ENCODE data around the gene PNPLA8. TPM values are rescaled to one million over a fixed set of nuclear protein-coding genes. Genes with fewer than 3 reads are reported as not detected.

PNPLA8 gene
- total RNA-seq, 4 donors from 2014 or later = 42.9 to 62.1 (median 47.2) TPM

GRCh38 chr7:108456845-108457540 is 68.9 kb downstream of the PNPLA8 start:
- H3K27me3 ChIP-seq = no peaks in the 10 kb centered on the region

GRCh38 chr7:108455998-108456677 is 69.8 kb downstream of the PNPLA8 start, which contains the start of gene NRCAM:
TSS of gene NRCAM (minus strand) at chr7:108456436. CDS start at chr7:108240064, 216,372 bp downstream.
- Histone ChIP-seq H3K4me1 (peaks cover 0 to 10% of the 10 kb centered on the region in 2 donors), H3K9me3 (no peaks in the 10 kb centered on the region), H3K36me3 (no peaks in the 10 kb centered on the region), H3K27me3 (no peaks in the 10 kb centered on the region), H3K4me3 (replicated peaks in 1 of 3) (peak within 1 kb of the TSS; percentile 51 to 53 (median 53)), H3K27ac (peak within 1 kb of the TSS in 1 of 3 donors; percentile 12)
- WGBS, 2 donors = 0 to 1% methylated on average over 30 to 39 of the region's 81 CpGs
- intact Hi-C loops (cut with DNase I) = loop anchor here (10.0 kb wide), 1 partner anchor 271 kb away; no protein-coding TSS in a partner anchor
- peak in 2 of 6 experiments; percentile 6 to 10 for TF ChIP-seq CTCF (IDR thresholded peaks at IDR 0.05)
- TF ChIP-seq POLR2A (IDR thresholded peaks at IDR 0.05) = peak in 1 of 2 donors; percentile 37
- DNase-seq = peak; percentile 80 to 84

More at GRCh38 chr7:108456845-108457540, 68.9 kb downstream of the PNPLA8 start:
- H3K9me3 ChIP-seq = no peaks in the 10 kb centered on the region
- 13 to 20% methylated on average over 19 of the region's 19 CpGs for WGBS, 2 donors
- H3K4me3 ChIP-seq (replicated peaks in 1 of 3) = peak overlapping the region in 1 of 3 donors; percentile 51
- no peak overlapping the region for H3K27ac ChIP-seq
- H3K4me1 ChIP-seq = peaks cover 0 to 10% of the 10 kb centered on the region in 2 donors
- no peak for DNase-seq
- no peaks in the 10 kb centered on the region for H3K36me3 ChIP-seq
- intact Hi-C loops (cut with DNase I) = loop anchor here (10.0 kb wide), 1 partner anchor 272 kb away; no protein-coding TSS in a partner anchor
- no peak for TF ChIP-seq CTCF (IDR thresholded peaks at IDR 0.05)
- TF ChIP-seq POLR2A (IDR thresholded peaks at IDR 0.05) = no peak

- no peak for TF ChIP-seq CTCF (IDR thresholded peaks at IDR 0.05)
- no peak for TF ChIP-seq POLR2A (IDR thresholded peaks at IDR 0.05)
- H3K36me3 ChIP-seq = no peaks in the 10 kb centered on the region
- intact Hi-C loops (cut with DNase I) = loop anchor here (10.0 kb wide), 1 partner anchor 271 kb away; no protein-coding TSS in a partner anchor
- H3K27ac ChIP-seq = peak overlapping the region in 1 of 3 donors; percentile 12
- H3K9me3 ChIP-seq = no peaks in the 10 kb centered on the region
- H3K4me3 ChIP-seq (replicated peaks in 1 of 3) = peak overlapping the region; percentile 51 to 53 (median 53)
- no peaks in the 10 kb centered on the region for H3K27me3 ChIP-seq
- peak; percentile 33 to 40 for DNase-seq
- peaks cover 0 to 10% of the 10 kb centered on the region in 2 donors for H3K4me1 ChIP-seq
- WGBS, 2 donors = 0% methylated on average over 13 to 15 of the region's 47 CpGs
Measured at GRCh38 chr7:108455551-108455997, 70.4 kb downstream of the PNPLA8 start.

- Histone ChIP-seq H3K27me3 (no peaks in the 10 kb centered on the region), H3K36me3 (no peaks in the 10 kb centered on the region), H3K27ac (no peak overlapping the region), H3K4me1 (peaks cover 0 to 10% of the 10 kb centered on the region in 2 donors), H3K4me3 (replicated peaks in 1 of 3) (peak overlapping the region; percentile 51 to 53 (median 53)), H3K9me3 (no peaks in the 10 kb centered on the region)
- WGBS, 2 donors = 1 to 2% methylated on average over 6 to 22 of the region's 72 CpGs
- intact Hi-C loops (cut with DNase I) = loop anchor here (10.0 kb wide), 1 partner anchor 270 kb away; no protein-coding TSS in a partner anchor
- TF ChIP-seq CTCF (IDR thresholded peaks at IDR 0.05) (no peak), POLR2A (IDR thresholded peaks at IDR 0.05) (no peak)
- DNase-seq = peak in 1 of 2 donors; percentile 15
Measured at GRCh38 chr7:108454674-108455550, 71.0 kb downstream of the PNPLA8 start.
